ENCODE measurements around the gene NODAL. TPM values are rescaled to one million over a fixed set of nuclear protein-coding genes. Genes with fewer than 3 reads are reported as not detected.

NODAL gene
- total RNA-seq, 1 experiment from 2014 or later = not detected

DNA sequence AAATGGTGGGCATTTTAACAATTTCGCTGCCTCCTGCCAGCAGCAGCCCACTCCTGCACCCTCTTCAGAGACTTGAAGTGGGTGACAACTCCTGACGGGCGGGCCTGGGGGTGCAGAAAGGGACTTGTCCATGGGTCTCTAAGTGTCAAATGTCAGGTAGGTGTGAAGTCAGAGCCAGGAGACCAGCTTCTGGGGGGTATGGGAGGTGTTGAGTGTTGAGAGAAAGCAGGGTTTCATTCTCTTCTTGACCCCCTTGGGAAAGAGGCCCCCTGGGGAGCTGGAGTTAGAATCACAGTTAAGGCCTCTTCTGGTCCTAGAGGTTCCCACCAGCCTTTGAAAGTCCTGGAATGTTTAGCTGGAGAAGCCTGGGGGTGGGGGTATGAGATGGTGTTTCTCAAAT is 25.5 kb upstream of the NODAL start:
- intact Hi-C loops (cut with micrococcal nuclease; ENCODE audit: unreplicated experiment) = no loop called here

DNA sequence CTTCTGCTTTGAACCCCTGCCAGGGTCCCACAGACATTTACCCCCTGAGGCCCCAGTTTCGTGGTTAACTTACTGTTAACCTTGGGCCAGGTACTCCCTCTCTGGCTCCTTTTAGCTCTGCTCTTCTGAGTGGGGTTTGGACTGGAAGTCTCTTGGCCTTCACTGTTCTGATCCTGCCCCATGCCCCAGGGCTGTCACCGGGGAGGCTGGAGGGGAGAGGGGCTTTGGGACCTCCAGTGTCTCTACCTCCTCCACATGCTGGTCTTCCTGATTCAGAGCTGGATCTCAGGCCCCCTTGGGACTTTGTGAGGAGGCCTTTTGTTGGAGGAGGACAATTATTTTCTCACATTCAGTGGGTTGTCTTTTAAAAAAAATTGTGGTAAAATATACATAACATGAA is 24.4 kb upstream of the NODAL start:
- Histone ChIP-seq H3K27me3 (replicated peaks; ENCODE audit: insufficient read depth, low read depth, low read length, poor library complexity) (no peaks in the 10 kb centered on the region), H3K36me3 (ENCODE audit: insufficient read depth, low read length, poor library complexity, severe bottlenecking) (no peaks in the 10 kb centered on the region), H3K9me3 (ENCODE audit: low read depth, low read length, poor library complexity, severe bottlenecking) (no peaks in the 10 kb centered on the region), H3K4me3 (ENCODE audit: low read depth, low read length, poor library complexity, severe bottlenecking) (no peak overlapping the region), H3K27ac (ENCODE audit: low read depth, low read length, poor library complexity, severe bottlenecking) (no peak overlapping the region), H3K4me1 (ENCODE audit: insufficient read depth, low read length, poor library complexity, severe bottlenecking) (peaks cover 10% of the 10 kb centered on the region)
- intact Hi-C loops (cut with micrococcal nuclease; ENCODE audit: unreplicated experiment) = no loop called here
- ChIA-PET CTCF (no interaction called here), POLR2A (ENCODE audit: low non-redundant PET) (no interaction called here)
- BruUV-seq (replicated peaks) = no TSS peak
- TF ChIP-seq EZH2 (IDR thresholded peaks at IDR 0.05; ENCODE audit: borderline replicate concordance, low read depth, low read length, poor library complexity, severe bottlenecking) = no peak
- TF ChIP-seq, protein P1, sequence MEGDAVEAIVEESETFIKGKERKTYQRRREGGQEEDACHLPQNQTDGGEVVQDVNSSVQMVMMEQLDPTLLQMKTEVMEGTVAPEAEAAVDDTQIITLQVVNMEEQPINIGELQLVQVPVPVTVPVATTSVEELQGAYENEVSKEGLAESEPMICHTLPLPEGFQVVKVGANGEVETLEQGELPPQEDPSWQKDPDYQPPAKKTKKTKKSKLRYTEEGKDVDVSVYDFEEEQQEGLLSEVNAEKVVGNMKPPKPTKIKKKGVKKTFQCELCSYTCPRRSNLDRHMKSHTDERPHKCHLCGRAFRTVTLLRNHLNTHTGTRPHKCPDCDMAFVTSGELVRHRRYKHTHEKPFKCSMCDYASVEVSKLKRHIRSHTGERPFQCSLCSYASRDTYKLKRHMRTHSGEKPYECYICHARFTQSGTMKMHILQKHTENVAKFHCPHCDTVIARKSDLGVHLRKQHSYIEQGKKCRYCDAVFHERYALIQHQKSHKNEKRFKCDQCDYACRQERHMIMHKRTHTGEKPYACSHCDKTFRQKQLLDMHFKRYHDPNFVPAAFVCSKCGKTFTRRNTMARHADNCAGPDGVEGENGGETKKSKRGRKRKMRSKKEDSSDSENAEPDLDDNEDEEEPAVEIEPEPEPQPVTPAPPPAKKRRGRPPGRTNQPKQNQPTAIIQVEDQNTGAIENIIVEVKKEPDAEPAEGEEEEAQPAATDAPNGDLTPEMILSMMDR (conservative IDR thresholded peaks at IDR 0.05; ENCODE audit: low read depth, low read length) = no peak
- DNase-seq (ENCODE audit: low spot score) = no peak

More for the DNA sequence above, 25.5 kb upstream of the NODAL start:
- Histone ChIP-seq H3K36me3 (ENCODE audit: insufficient read depth, low read length, poor library complexity, severe bottlenecking) (no peaks in the 10 kb centered on the region), H3K27me3 (replicated peaks; ENCODE audit: insufficient read depth, low read depth, low read length, poor library complexity) (no peaks in the 10 kb centered on the region), H3K9me3 (ENCODE audit: low read depth, low read length, poor library complexity, severe bottlenecking) (no peaks in the 10 kb centered on the region), H3K4me1 (ENCODE audit: insufficient read depth, low read length, poor library complexity, severe bottlenecking) (peaks cover 10% of the 10 kb centered on the region), H3K4me3 (ENCODE audit: low read depth, low read length, poor library complexity, severe bottlenecking) (no peak overlapping the region), H3K27ac (ENCODE audit: low read depth, low read length, poor library complexity, severe bottlenecking) (no peak overlapping the region)
- POLR2A ChIA-PET (ENCODE audit: low non-redundant PET) = no interaction called here
- BruUV-seq (replicated peaks) = no TSS peak
- CTCF ChIA-PET = no interaction called here
- TF ChIP-seq, protein P1 (conservative IDR thresholded peaks at IDR 0.05; ENCODE audit: low read depth, low read length) = no peak
- no peak for TF ChIP-seq EZH2 (IDR thresholded peaks at IDR 0.05; ENCODE audit: borderline replicate concordance, low read depth, low read length, poor library complexity, severe bottlenecking)
- DNase-seq (ENCODE audit: low spot score) = no peak

DNA sequence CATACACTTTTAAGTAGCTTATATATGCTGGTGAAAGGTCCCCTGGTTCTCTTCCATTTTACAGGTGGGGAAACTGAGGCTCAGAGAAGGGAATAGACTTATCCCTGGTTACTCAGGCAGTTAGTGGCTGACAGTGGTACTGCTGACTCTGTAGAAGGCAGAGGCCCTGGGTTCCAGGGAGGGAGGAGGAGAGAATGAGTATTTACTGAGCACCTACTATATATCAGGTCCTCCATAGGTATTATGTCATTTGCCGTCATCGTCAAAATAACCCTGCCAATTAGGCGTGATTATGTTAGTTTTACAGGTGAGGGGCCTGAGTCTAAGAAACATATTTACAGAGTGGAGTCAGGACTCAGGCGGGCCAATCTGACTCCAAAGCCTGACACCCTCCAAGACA is 23.8 kb upstream of the NODAL start:
- DNase-seq (ENCODE audit: low spot score) = no peak
- POLR2A ChIA-PET (ENCODE audit: low non-redundant PET) = no interaction called here
- CTCF ChIA-PET = no interaction called here

More for the DNA sequence above, 23.8 kb upstream of the NODAL start:
- no TSS peak for BruUV-seq (replicated peaks)
- TF ChIP-seq, protein P1 (conservative IDR thresholded peaks at IDR 0.05; ENCODE audit: low read depth, low read length) = no peak
- no peak for TF ChIP-seq EZH2 (IDR thresholded peaks at IDR 0.05; ENCODE audit: borderline replicate concordance, low read depth, low read length, poor library complexity, severe bottlenecking)
- H3K27ac ChIP-seq (ENCODE audit: low read depth, low read length, poor library complexity, severe bottlenecking) = no peak overlapping the region
- H3K36me3 ChIP-seq (ENCODE audit: insufficient read depth, low read length, poor library complexity, severe bottlenecking) = no peaks in the 10 kb centered on the region
- peaks cover 10% of the 10 kb centered on the region for H3K4me1 ChIP-seq (ENCODE audit: insufficient read depth, low read length, poor library complexity, severe bottlenecking)
- H3K4me3 ChIP-seq (ENCODE audit: low read depth, low read length, poor library complexity, severe bottlenecking) = no peak overlapping the region
- no peaks in the 10 kb centered on the region for H3K27me3 ChIP-seq (replicated peaks; ENCODE audit: insufficient read depth, low read depth, low read length, poor library complexity)
- no peaks in the 10 kb centered on the region for H3K9me3 ChIP-seq (ENCODE audit: low read depth, low read length, poor library complexity, severe bottlenecking)
- intact Hi-C loops (cut with micrococcal nuclease; ENCODE audit: unreplicated experiment) = no loop called here

Data from A673 (cell line).